Astrocyte (in vitro differentiated cells and primary cell): ENCODE results near the gene A4GALT.

ENCODE experiments used
- CTCF ChIP-seq: IDR thresholded peaks from 2 replicates; pipeline ENCODE4 v1.5.1; 2011; ENCODE audit warnings: low read depth, mild to moderate bottlenecking, inconsistent platforms, low read length, moderate library complexity; ENCODE audit not compliant: insufficient read depth
- EZH2 ChIP-seq: IDR thresholded peaks from 2 replicates; pipeline ENCODE4 v1.6.1; 2012; ENCODE audit warnings: mild to moderate bottlenecking, low read length, inconsistent platforms; ENCODE audit not compliant: insufficient read depth

GRCh38 chr22:42711281-42711731 lies 9.4 kb downstream of the A4GALT start:
- no peak for TF ChIP-seq CTCF
- TF ChIP-seq EZH2, result no peak
